K562 (cell line): ENCODE results near the gene CARD14. TPM values are rescaled to one million over a fixed set of nuclear protein-coding genes. Genes with fewer than 3 reads are reported as not detected.
A peak's percentile ranks its signal among the peaks of the same experiment; 100 is the strongest.

Experiments
- CSDE1 ChIP-seq, 2 experiments: fragments of 450-650 bp; IDR thresholded peaks; 2 replicates each; pipeline ENCODE4 v1.6.1; 2016; ENCODE audit warnings: mild to moderate bottlenecking in 1 of 2
- DNMT1 ChIP-seq: fragments of 450-650 bp; IDR thresholded peaks from 2 replicates; pipeline ENCODE4 v1.6.1; 2016; ENCODE audit warnings: antibody characterized with exemption, mild to moderate bottlenecking
- FOXJ3 ChIP-seq: sonication (generic); formaldehyde crosslinking; IDR thresholded peaks from 2 replicates; pipeline ENCODE4 v1.4.0; 2020; ENCODE audit warnings: mild to moderate bottlenecking, missing genetic modification reagents
- MGA ChIP-seq: fragments of 450-650 bp; IDR thresholded peaks from 2 replicates; pipeline ENCODE4 v1.6.1; 2016; ENCODE audit warnings: mild to moderate bottlenecking, moderate library complexity
- NFYB ChIP-seq: IDR thresholded peaks from 2 replicates; pipeline ENCODE4 v1.6.1; 2011; ENCODE audit warnings: mild to moderate bottlenecking, moderate library complexity; ENCODE audit not compliant: insufficient read length; ENCODE audit errors: extremely low read depth
- RAD51 ChIP-seq: fragments of 450-650 bp; IDR thresholded peaks from 2 replicates; pipeline ENCODE4 v1.7.1; 2016; ENCODE audit warnings: low read depth, mild to moderate bottlenecking, borderline replicate concordance
- RNF219 ChIP-seq: fragments of 250-450 bp; sonication (Bioruptor Pico); IDR thresholded peaks from 2 replicates; pipeline ENCODE4 v1.5.0; 2022; ENCODE audit warnings: mild to moderate bottlenecking
- TCF7 ChIP-seq: sonication (generic); IDR thresholded peaks from 2 replicates; pipeline ENCODE4 v1.6.1; 2016; ENCODE audit warnings: antibody characterized with exemption, borderline replicate concordance
- TEAD1 ChIP-seq, 2 experiments: fragments of 450-650 bp in 1 of 2; sonication (generic) in 1 of 2; formaldehyde crosslinking; IDR thresholded peaks; 2 replicates each; pipeline versions ENCODE4 v1.4.0 to v1.8.0; 2020 to 2022; ENCODE audit warnings: mild to moderate bottlenecking in 2 of 2, missing genetic modification reagents in 1 of 2
- ZBTB7A ChIP-seq: IDR thresholded peaks from 2 replicates; pipeline ENCODE4 v1.6.1; 2011; ENCODE audit warnings: low read depth, mild to moderate bottlenecking, low read length, moderate library complexity, borderline replicate concordance; ENCODE audit not compliant: control insufficient read depth
- ZNF740 ChIP-seq, 3 experiments: fragments of 200-800 bp in 1 of 3; sonication (Bioruptor generic) in 1 of 3; sonication (generic) in 1 of 3; formaldehyde crosslinking in 1 of 3; IDR thresholded peaks; 2 replicates each; pipeline versions ENCODE4 v1.6.1 to v1.8.0; 2016 to 2022; ENCODE audit warnings: mild to moderate bottlenecking in 2 of 3, missing compliant biosample characterization in 2 of 3, missing genetic modification characterization in 2 of 3, missing genetic modification reagents in 1 of 3
- ZZZ3 ChIP-seq: fragments of 450-650 bp; IDR thresholded peaks from 2 replicates; pipeline ENCODE4 v1.6.1; 2016; ENCODE audit warnings: antibody characterized with exemption, mild to moderate bottlenecking, moderate library complexity
- polyA plus RNA-seq, 8 experiments: library from polyadenylated mRNA; depleted of rRNA in 4 of 8; stranded (reverse) in 5 of 8; unstranded in 3 of 8; fragments of >200 nt; fragmentation: Nextera tagmentation in 2 of 8; fragmentation: Illumina TruSeq in 1 of 8; extraction: Ambion mirVana in 2 of 8; extraction: Trizol in 1 of 8; gene quantifications; 2 replicates each; pipeline versions ENCODE4 v1.2.1 to v1.2.3, GENCODE V29; 2011 to 2014; ENCODE audit warnings: inconsistent platforms in 1 of 8, missing spikeins in 1 of 8
- total RNA-seq, 7 experiments: library from RNA; depleted of rRNA in 6 of 7; stranded (reverse); fragments of >200 nt in 6 of 7; fragmentation: Illumina TruSeq in 2 of 7; extraction: Trizol in 2 of 7; gene quantifications; 2 replicates each; pipeline versions ENCODE4 v1.2.1 to v1.2.3, GENCODE V29; 2011 to 2021; ENCODE audit warnings: low replicate concordance in 1 of 7

Gene CARD14
- total and polyA plus RNA-seq, 9 of the 15 experiments (the other 6 are each of a cell fraction or from before 2014, with no cell fraction given) = not detected

GRCh38 chr17:80220054-80220735, 50.4 kb downstream of the CARD14 start, which contains the start of the genes SGSH and SLC26A11 (continued):
- TF ChIP-seq TEAD1 (CRISPR knock-in tag; IDR thresholded peaks at IDR 0.05) = 0 out of 4 replicates have a peak, but pooled peaks of 1 of the 2 experiments have one; percentile 21
- no peak for TF ChIP-seq TCF7
- TF ChIP-seq NFYB = no peak
- no peak for TF ChIP-seq ZZZ3
- no peak for TF ChIP-seq CSDE1 (IDR thresholded peaks at IDR 0.05)
- peak; percentile 94 for TF ChIP-seq ZNF740 (CRISPR knock-in tag; IDR thresholded peaks at IDR 0.05)
- no peak for TF ChIP-seq ZNF740 (tag; IDR thresholded peaks at IDR 0.05)
- TF ChIP-seq FOXJ3 (CRISPR knock-in tag) = no peak
- TF ChIP-seq DNMT1 = no peak
- peak; percentile 13; the same call in 1 of the 2 replicates for TF ChIP-seq ZBTB7A
- TF ChIP-seq RAD51 = 0 out of 2 replicates have a peak, but pooled peaks have one; percentile 27
- TF ChIP-seq MGA = 0 out of 2 replicates have a peak, but pooled peaks have one; percentile 13
- TF ChIP-seq RNF219 (CRISPR knock-in tag) = no peak
